SIG-M5 treated with dmso at 0.1 percent for 504 hours (cell line): ENCODE measurements around the gene FAM117A.

Experiments used
- DNase-seq: peaks from one replicate; lab custom pipeline; 2025; ENCODE audit not compliant: unreplicated experiment; lab: John Stamatoyannopoulos, UW

The FAM117A gene

GRCh38 chr17:49763735-49764558 is at the start of gene FAM117A:
Gene FAM117A, minus strand, starts transcription at chr17:49764131. Its CDS starts 44 bp downstream, at chr17:49764087.
- peak; percentile 100 for DNase-seq

- DNase-seq, result no peak
These were observed 45.1 kb upstream of the FAM117A start for GRCh38 chr17:49809056-49809455.

- no peak for DNase-seq
These were observed 34.8 kb upstream of the FAM117A start for GRCh38 chr17:49798738-49799137.

- DNase-seq, result no peak
These were observed 34.3 kb upstream of the FAM117A start for GRCh38 chr17:49798182-49798581.

- no peak for DNase-seq
These were observed 31.4 kb upstream of the FAM117A start for GRCh38 chr17:49795372-49795771.

GRCh38 chr17:49793309-49793708 is 29.4 kb upstream of the FAM117A start:
- no peak for DNase-seq

GRCh38 chr17:49789243-49789578 is 25.3 kb upstream of the FAM117A start:
- DNase-seq, result no peak

GRCh38 chr17:49788478-49789242 is 24.7 kb upstream of the FAM117A start, which contains the start of gene KAT7:
Gene KAT7, plus strand, starts transcription at chr17:49788681. Its CDS starts 154 bp downstream, at chr17:49788835.
- peak; percentile 100 for DNase-seq

GRCh38 chr17:49787884-49788477 is 24.1 kb upstream of the FAM117A start:
- DNase-seq, result peak; percentile 82

- DNase-seq, result no peak
These were observed 20.7 kb upstream of the FAM117A start for GRCh38 chr17:49784636-49785035.

- DNase-seq, result no peak
These were observed 19.9 kb upstream of the FAM117A start for GRCh38 chr17:49783791-49784190.

GRCh38 chr17:49783071-49783715 is 19.3 kb upstream of the FAM117A start:
- DNase-seq, result no peak

GRCh38 chr17:49779739-49780231 is 15.9 kb upstream of the FAM117A start:
- peak; percentile 67 for DNase-seq

GRCh38 chr17:49779156-49779738 is 15.3 kb upstream of the FAM117A start:
- no peak for DNase-seq

- no peak for DNase-seq
These were observed 13.6 kb upstream of the FAM117A start for GRCh38 chr17:49777563-49777962.

- no peak for DNase-seq
These were observed 12.8 kb upstream of the FAM117A start for GRCh38 chr17:49776551-49777300.

- no peak for DNase-seq
These were observed 11.8 kb upstream of the FAM117A start for GRCh38 chr17:49775546-49776260.

- DNase-seq, result no peak
These were observed 3.1 kb upstream of the FAM117A start for GRCh38 chr17:49766918-49767530.
